Measurements from ENCODE around the gene SAMD14. TPM values are rescaled to one million over a fixed set of nuclear protein-coding genes. Genes with fewer than 3 reads are reported as not detected.
A peak's percentile ranks its signal among the peaks of the same experiment; 100 is the strongest.

Gene SAMD14
- total RNA-seq, 2 donors from 2014 or later, result 1.6 to 2.1 TPM

DNA sequence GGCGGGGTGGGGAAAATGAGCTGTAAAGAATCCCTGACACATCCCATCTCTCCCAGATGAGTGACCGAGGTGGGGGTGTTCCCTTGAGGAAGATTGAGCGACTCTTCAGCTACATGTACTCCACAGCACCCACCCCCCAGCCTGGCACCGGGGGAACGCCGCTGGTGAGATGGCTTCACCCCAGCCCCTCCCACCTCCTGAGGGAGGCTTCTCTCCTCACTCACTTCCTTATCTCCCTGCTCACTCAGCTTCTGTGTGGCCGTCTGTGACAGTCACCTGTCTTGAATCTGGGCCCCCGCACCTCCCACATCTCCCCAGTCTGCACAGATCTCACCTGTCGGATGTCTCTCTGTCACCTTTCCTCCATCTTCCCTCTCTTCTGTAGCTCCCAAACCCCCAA, 21.4 kb downstream of the SAMD14 start:
- ATAC-seq (no peak), DNase-seq (no peak)
- intact Hi-C loops (cut with DNase I), result no loop called here

- DNase-seq (no peak), ATAC-seq (no peak)
- intact Hi-C loops (cut with DNase I), result no loop called here
Observed at GRCh38 chr17:50107790-50108414, 22.1 kb downstream of the SAMD14 start.

GRCh38 chr17:50106393-50107131, 23.4 kb downstream of the SAMD14 start:
- intact Hi-C loops (cut with DNase I), result no loop called here
- ATAC-seq (no peak), DNase-seq (no peak)

- DNase-seq (no peak), ATAC-seq (no peak)
- intact Hi-C loops (cut with DNase I), result no loop called here
Observed at GRCh38 chr17:50105811-50106210, 24.1 kb downstream of the SAMD14 start.

DNA sequence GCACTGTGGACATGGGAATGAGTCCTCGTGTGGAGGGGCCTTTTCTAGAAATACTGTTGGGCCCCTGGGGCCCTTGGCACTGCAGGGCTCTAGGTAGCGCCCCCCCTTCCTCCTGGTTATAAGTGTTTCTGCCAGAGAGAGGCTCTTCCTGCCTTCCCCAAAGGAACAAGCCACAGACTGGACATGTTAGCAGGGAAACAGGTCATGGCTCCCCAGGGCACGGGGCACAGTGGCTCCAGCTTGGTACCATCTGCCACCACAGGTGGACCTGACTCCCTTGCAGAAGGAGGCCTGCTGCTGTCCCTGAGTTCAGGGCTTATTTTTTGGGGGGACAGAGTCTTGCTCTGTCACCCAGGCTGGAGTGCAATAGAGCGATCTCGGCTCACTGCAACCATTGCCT, 26.0 kb downstream of the SAMD14 start:
- DNase-seq (no peak), ATAC-seq (no peak)
- intact Hi-C loops (cut with DNase I), result no loop called here

DNA sequence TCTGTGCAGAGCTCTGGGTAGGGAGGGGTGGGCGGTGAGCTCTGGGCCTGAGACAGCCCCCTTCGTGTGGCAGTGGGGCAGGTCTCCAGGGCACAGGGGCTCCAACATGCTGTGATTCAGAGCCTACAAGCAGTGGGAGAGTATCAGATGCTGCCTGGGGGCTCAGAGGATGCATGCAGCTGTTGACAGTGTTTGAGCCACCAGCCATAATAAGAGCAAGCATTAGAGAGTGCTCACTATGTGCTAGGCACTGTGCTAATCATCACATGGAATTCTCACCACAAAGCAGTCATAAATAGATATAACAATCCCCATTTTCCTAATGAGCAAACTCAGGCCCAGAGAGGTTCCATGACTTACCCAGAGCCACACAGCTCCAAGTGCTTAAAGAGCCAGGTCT, 26.7 kb downstream of the SAMD14 start:
- DNase-seq (no peak), ATAC-seq (no peak)
- intact Hi-C loops (cut with DNase I), result no loop called here

GRCh38 chr17:50102164-50102991, 27.6 kb downstream of the SAMD14 start:
- ATAC-seq, result peak; percentile 82 to 87
- intact Hi-C loops (cut with DNase I), result no loop called here

DNA sequence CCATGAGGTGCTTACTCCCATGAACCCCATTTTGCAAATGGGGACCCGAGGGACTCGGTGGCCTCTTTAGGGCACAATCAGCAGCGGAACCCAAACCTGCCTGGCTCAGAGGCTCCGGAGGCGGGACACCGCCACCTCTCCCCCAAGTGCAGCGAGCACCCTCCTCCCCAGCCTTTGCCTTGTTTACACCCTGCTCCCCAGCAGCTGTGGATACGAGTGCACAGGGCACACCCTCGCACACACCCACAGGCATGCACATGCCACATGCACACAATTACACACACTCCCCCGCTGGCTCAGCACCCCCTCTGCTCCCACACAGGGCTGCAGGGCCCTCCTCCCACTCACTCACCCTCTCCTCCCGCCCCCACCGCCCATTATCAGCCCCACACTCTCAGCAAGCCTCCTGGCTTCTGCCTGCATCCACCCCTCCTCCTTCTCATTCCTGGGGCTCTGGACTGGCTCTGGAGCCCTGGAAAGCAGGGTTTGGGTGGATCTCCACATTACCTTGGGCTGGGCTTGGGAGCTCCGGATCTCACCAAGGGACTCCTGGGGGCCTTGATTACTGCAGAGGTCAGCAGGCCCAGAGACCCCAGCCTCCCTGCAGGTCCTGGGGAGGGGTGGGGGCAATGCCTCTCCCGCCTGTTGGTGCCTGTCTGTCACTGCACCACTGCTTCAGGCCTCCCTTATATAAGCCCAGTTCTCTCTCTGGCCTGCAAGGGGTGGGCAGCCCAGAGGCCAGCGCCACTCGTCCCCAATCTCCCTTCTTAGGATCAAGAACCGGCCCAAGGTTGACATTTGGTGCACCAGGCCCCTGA, 28.4 kb downstream of the SAMD14 start:
- intact Hi-C loops (cut with DNase I), result no loop called here
- ATAC-seq, result peak; percentile 68 to 82
- peak; percentile 40 for DNase-seq

More at GRCh38 chr17:50102164-50102991, 27.6 kb downstream of the SAMD14 start:
- DNase-seq, result peak; percentile 74

DNA sequence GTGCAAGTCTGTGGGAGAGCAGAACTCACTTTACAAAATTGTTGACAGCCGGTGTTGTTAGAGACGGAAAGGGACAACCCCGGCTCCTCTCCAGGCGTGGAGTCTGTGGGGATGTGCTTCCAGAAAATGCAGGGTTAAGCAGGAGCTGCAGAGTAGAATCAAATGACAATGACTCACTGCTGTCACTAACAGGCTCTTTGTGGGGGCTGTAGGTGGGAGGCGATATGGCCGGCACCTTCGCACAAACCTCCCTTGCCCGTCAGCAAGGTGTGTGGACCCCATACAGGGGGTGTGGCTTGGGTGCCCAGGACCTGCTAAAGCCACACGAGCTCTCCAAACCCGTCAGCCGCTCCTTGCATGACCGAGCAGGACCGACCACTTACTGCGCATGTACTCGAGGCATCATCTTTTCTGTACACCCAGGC, 29.0 kb downstream of the SAMD14 start:
- DNase-seq (no peak), ATAC-seq (peak; percentile 2 to 17)
- intact Hi-C loops (cut with DNase I), result no loop called here

DNA sequence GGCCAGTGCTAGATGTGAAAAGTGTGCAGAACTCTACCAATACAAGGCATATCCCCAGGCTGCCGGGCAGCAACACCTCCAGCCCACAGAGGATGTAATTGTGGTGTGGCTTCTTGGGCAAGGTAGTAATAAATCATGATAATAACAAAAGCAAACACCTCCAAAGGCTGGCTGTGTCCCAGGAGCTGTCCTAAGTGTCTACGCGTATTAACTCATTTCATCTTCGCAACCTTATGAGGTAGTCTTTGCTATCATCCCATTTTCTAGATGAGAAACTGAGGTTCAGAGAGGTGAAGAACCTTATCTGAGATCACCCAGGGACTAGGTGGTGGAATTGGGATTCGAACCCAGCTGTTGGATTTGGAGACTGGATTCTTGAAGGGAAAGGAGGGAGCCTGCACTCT, 29.5 kb downstream of the SAMD14 start:
- intact Hi-C loops (cut with DNase I), result no loop called here
- ATAC-seq (no peak), DNase-seq (no peak)

DNA sequence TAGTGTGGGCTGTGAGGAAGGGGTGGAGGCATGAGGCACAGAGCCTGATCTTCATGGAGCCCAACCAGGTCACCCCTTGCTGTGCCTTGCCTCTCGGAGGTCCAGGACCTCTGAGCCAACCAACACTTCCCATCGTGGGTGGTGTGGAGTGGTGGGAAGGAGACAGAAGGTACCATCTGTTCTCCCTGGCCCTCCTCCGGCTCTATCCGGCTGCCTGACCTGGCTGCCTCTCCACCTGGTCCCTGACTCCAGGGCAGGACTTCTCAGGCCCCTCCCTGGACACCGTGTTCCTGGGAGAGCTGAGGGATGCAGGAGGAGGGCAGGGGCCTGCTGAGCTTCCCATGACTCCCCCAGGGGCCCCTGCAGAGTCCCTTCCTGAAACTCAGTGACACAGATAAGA, 31.0 kb downstream of the SAMD14 start:
- intact Hi-C loops (cut with DNase I), result no loop called here
- DNase-seq (no peak), ATAC-seq (no peak)

DNA sequence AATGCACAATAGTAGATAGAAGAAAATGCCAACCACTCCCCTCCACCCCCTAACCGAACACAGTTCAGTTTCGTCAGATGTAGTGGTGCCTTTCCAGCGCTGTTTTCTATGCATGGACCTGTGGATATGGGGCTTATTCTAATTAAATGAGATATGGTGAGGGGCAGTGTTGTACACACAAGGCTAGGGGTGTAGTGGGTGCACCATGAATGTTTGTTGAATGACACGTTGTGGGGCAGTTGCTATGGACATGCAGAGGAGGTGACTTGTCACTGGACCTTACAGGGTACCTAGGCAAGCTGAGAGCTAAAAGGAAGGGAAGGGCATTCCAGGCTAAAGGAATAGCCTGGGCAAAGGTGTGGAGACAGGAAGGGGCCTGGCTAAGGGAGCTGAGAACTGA, 31.4 kb downstream of the SAMD14 start:
- DNase-seq (no peak), ATAC-seq (no peak)
- intact Hi-C loops (cut with DNase I), result no loop called here

DNA sequence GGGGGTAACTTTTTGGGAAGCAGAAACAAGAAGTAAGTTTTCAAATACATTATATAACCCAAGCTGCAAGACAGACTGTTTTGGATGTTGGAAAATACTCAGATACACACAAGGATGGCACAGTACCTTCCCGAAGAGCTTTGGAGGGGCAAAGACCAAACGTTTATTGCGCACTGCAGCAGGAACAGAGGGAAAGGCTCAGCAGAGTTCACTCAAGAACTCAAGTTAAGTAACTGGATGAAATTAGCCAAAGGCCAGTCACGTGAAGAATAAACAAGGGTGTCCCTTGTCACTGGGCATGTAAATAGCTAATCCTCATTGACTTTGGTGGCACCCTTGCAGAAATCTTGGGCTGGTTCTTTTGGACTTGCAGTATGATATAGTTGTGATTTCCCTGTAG, 32.0 kb downstream of the SAMD14 start:
- intact Hi-C loops (cut with DNase I), result no loop called here
- no peak for ATAC-seq
- DNase-seq, result no peak

- no peak for ATAC-seq
- intact Hi-C loops (cut with DNase I), result no loop called here
- no peak for DNase-seq
Observed at GRCh38 chr17:50097455-50097854, 32.5 kb downstream of the SAMD14 start.

DNA sequence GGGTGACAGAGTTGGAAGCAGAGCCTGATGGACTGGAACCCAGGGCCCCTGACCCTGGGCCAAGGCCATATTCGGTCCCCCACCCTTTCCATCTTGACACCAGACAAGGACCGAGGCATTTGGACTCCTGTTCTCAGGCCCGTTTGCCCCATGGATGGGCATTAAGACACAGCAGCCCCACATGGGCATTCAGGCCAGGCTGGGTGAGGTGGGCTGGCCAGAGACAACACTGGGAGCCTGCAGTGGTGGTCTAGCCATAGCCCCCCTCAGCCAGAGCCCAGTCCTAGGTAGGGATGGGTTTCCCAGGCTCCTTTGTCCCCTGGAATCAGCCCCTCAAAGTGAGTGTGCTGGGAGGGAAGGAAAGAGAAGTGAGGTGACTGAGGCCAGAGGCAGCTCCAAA, 33.2 kb downstream of the SAMD14 start:
- no peak for DNase-seq
- no peak for ATAC-seq
- intact Hi-C loops (cut with DNase I), result no loop called here

DNA sequence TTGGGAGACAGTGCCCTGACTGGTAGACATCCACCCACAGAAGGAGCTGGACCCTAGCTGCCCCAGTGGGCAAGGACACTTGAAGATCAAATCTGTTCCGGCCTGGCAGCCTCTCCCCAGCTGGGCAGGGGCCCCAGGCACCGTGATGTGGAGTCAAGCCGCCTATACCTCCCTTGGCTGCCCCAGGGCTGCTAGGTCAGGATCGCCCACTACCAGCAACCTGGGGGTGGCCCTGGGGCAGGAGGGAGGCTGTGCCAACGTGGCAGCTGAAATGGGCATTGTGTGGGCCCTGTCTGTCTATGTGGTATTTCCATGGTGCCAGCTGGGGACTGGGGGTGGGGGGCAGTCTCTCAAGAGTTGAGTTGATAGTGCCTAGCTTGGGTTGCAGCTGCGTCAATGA, 33.9 kb downstream of the SAMD14 start:
- ATAC-seq, result no peak
- intact Hi-C loops (cut with DNase I), result no loop called here
- DNase-seq, result no peak

DNA sequence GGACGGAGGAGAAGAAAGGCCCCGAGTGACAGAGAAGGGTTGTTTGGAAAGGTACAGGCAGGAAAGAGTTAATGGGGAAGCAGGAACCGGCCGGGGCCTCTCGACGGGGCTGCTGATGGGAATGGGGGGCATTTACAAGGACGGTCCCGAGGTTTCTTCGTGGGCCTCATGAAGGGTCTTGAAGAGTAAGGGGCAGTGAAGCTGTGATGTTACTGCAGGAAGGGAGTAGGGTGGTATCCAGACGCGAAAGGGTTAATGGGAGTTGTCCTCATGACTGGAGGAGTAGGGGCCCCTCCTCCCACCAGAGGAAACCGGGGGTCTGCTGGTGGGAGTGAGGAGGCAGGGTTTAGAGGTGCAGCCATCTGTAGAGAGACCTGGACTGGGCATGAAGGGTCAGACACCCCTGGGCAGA, 34.3 kb downstream of the SAMD14 start:
- intact Hi-C loops (cut with DNase I), result no loop called here
- DNase-seq (no peak), ATAC-seq (peak in 1 of 2 donors; percentile 0)

DNA sequence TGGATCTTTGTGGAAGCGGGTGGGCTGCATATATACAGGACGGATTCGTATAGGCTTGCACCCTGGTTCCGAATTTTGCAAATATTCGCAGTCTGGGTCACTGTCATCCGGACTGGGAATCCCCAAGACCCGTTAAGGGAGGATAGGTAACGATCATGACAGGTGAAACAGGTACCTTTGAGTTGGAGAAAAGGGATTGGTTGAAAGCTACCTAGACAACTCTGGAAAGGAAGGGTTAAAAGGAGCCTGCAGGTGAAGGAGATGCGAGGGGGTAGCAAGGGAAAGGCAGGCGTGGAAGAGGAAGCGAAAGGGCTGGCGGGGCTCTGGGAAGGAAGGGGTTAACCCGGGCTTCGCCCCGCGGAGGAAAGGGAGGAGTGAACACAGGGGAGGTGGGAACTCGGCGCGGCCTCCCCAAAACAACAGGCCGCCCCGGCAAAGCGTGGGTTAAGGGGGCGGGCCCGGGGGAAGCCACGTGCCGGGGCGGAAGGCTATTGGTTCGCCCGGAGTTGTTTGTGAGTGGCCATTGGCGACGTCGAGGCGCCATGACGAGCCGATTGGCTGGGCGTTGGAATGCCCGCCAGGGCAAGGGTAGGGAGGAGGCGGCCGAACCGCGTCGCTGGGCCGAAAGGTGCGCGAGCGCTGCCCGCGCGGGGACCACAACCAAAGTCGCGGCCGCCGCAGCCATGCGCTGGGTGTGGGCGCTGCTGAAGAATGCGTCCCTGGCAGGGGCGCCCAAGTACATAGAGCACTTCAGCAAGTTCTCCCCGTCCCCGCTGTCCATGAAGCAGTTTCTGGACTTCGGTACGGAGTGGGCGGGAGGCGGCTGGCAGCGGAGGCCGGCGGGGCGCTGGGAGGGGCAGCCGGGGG, 35.0 kb downstream of the SAMD14 start, which contains the start of gene PDK2:
PDK2 (plus strand) TSS at position 599 of the 867 bp plus-strand sequence; CDS start at position 684, 85 bp downstream.
- intact Hi-C loops (cut with DNase I), result loop anchor here (5.0 kb wide), 2 partner anchors 38 to 202 kb away; partner anchors contain the start of gene ITGA3 (in 1 of the 2)
- ATAC-seq, result peak; percentile 93 to 95
- DNase-seq, result peak; percentile 97

Data from left cardiac atrium (tissue), 4 donors.